ENCODE results near the gene ZHX3. TPM values are rescaled to one million over a fixed set of nuclear protein-coding genes. Genes with fewer than 3 reads are reported as not detected.

Gene ZHX3
- total RNA-seq, 1 donor from 2014 or later = 33.2 TPM

DNA sequence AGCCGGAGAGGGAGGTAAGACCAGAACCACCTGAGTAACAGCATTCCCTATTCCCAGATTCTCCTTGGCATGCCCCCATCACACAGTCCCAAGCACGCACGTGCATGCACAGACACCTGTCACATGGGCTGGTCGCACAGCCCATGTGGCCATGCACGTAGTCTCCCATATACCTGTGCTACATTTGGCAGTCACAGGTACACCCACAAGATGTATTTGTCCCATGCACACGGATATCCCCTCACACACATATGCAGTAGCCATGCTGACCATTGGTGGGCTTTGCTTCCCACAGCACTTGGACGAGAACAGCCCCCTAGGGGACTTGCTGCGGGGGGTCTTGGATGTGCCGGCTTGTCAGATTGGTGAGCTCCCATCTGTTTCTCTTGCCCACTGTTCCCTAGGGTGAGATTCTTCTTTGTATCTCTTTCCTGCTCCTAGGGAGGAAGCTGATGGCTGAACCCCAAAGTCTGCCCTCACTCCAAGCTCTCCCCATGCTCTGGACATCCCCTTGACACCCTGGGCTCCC is 148.3 kb downstream of the ZHX3 start:
- peak; percentile 58 for DNase-seq (ENCODE audit: low spot score)
- intact Hi-C loops (cut with DNase I) = no loop called here

DNA sequence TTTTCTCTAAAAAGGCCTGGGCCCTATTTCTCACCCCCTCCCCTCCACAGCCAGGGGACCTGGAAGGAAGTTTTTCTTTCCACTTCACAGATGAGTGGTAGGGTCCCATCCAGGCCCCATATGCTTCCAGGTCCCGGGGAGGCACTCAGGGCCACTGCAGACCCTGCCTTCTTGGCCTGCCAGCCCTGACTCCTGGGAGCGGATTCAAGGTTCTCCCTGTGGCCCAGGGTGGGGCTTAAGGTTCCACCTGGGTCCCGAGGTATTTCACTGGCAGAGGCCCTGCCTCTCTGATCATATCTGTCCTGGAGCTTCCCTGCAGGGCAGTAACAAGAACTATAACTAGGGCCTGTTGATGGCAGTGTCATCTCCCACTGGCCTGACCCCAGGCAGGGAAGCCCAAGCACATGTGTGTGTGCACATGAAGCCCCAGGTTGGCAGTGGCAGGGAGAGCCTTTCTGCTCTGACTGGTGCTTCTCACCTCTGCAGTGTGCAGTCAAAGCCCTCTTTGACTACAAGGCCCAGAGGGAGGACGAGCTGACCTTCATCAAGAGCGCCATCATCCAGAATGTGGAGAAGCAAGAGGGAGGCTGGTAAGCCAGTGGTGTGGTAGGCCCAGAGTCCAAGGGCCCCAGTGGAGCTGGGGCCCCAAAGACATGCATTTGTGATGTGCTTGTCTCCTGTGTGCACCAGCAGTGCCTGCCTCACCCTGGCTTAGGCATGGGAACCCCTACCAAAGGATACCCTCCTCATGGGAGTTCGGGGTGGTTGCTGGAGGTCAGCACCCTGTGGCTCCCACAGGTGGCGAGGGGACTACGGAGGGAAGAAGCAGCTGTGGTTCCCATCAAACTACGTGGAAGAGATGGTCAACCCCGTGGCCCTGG is 149.0 kb downstream of the ZHX3 start:
- peak; percentile 58 for DNase-seq (ENCODE audit: low spot score)
- intact Hi-C loops (cut with DNase I) = no loop called here

DNA sequence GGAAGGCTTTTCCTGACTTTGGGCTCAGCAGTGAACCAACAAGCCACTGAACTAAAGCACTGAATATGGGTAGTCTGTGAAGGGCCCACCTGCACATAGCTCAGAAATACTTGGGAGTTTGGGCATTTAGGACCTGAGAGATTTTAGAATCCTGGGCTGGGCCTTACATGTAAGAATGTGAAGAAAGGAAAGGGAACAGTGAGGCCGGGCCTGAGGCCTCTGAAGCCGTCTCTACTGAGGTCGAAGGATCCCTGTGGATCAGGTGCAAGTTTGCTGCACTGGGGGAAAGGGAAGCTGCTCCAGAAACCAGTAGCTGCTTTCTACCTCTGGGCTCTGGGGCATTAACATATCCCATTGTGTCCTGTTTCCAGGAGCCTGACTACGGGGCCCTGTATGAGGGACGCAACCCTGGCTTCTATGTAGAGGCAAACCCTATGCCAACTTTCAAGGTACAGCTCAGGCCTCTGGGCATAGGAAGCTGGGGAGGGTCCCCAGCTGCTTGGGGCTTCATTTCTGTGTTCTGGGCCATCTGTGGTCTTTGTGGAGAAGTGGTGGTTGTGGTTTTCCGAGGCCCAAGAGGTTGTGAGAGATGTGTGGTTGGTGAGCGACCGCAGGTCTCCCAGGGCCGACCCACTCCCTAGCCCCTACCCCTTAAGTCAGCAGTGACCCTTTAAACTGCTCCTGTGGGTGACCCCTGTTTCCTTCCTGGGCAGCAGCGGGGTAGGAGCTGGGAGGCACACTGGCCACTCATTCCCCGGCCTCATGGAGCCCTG is 149.9 kb downstream of the ZHX3 start:
- peak; percentile 73 for DNase-seq (ENCODE audit: low spot score)
- intact Hi-C loops (cut with DNase I) = no loop called here

DNA sequence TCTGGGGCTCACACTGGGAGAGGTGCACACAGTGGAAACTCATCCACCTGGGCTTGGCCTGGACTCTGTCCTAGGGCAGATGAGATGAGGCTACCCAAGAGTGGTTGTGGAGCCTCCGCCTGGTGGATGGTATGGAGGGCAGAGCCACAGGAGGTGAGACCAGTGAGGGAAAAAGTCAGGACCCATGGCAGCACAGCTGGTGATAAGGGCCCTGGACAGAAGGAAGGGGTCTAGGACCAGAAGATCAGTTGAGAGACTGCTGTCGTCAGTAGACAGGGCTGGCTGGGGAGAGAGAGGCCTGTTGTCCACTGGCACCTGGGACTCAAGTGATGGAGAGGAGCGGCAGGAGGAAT is 150.4 kb downstream of the ZHX3 start:
- DNase-seq (ENCODE audit: low spot score) = peak; percentile 12
- intact Hi-C loops (cut with DNase I) = no loop called here

DNA sequence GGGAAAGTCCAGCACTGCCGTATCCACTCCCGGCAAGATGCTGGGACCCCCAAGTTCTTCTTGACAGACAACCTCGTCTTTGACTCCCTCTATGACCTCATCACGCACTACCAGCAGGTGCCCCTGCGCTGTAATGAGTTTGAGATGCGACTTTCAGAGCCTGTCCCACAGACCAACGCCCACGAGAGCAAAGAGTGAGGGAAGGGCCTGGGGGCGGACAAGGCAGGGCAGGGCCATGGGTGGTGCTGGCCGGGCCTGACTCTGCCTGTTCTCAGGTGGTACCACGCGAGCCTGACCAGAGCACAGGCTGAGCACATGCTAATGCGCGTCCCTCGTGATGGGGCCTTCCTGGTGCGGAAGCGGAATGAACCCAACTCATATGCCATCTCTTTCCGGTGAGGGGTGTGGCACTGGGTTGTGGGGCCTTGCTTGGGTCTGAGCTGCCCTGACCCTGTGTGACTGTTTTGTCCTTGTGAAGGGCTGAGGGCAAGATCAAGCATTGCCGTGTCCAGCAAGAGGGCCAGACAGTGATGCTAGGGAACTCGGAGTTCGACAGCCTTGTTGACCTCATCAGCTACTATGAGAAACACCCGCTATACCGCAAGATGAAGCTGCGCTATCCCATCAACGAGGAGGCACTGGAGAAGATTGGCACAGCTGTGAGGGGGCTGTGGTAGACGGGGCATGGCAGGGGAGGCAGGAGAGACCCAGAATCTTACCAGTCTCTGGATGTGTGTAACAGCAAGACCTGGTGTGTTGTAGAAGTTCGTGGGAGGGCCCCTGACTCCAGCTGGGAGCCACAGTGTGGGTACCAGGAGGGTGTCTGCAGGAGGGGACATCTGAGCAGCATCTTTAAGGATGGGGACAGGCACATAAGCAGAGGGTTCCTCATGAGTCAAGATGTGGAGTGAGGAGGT is 151.1 kb downstream of the ZHX3 start:
- peak; percentile 62 for DNase-seq (ENCODE audit: low spot score)
- intact Hi-C loops (cut with DNase I) = no loop called here

DNA sequence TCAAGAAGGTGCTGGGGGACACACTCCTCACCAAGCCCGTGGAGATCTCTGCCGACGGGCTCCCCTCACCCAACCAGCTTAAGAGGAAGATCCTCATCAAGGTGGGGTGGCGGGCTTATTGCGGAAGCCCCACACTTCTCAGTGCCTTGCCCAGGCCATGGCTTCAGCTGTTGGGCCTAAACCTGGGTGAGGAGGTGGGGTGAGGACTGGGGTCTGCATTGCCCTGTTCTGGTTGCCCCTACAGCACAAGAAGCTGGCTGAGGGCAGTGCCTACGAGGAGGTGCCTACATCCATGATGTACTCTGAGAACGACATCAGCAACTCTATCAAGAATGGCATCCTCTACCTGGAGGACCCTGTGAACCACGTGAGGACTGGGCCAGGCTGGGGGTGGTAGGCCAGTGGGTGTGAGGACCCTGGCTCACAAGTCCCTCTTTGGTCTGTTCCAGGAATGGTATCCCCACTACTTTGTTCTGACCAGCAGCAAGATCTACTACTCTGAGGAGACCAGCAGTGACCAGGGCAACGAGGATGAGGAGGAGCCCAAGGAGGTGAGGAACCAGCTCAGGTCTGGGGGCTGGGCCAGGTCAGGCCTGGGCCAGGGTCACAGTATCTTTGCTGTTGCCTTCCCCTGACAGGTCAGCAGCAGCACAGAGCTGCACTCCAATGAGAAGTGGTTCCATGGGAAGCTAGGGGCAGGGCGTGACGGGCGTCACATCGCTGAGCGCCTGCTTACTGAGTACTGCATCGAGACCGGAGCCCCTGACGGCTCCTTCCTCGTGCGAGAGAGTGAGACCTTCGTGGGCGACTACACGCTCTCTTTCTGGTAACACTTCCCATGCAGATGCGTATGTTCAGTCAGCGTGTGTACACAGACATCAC is 152.3 kb downstream of the ZHX3 start:
- DNase-seq (ENCODE audit: low spot score) = no peak
- intact Hi-C loops (cut with DNase I) = no loop called here

DNA sequence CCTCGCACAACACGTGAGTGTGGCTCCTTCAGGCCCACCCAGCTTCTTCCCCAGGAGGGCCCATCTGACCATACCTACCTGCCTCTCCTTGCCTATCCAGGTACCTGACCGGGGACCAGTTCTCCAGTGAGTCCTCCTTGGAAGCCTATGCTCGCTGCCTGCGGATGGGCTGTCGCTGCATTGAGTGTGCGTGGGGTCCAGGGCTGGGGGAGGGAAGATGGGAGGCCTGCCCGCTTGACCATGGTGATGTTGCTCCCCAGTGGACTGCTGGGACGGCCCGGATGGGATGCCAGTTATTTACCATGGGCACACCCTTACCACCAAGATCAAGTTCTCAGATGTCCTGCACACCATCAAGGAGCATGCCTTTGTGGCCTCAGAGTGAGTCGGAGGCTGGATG is 153.7 kb downstream of the ZHX3 start:
- intact Hi-C loops (cut with DNase I) = no loop called here

DNA sequence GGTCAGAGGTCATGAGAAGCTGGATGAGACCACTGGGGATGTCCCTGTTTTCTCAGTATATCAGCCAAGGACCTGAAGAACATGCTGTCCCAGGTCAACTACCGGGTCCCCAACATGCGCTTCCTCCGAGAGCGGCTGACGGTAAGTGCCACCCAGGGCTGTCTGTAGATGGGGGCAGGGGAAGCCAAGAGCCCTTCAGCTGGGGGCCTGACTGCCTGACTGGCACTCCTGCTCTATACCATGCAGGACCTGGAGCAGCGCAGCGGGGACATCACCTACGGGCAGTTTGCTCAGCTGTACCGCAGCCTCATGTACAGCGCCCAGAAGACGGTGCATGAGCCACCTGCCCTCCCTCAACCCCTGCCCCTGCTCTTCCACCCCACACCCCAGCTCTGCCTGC is 155.1 kb downstream of the ZHX3 start:
- intact Hi-C loops (cut with DNase I) = no loop called here
- no peak for DNase-seq (ENCODE audit: low spot score)

More for the DNA sequence above, 153.7 kb downstream of the ZHX3 start:
- no peak for DNase-seq (ENCODE audit: low spot score)

DNA sequence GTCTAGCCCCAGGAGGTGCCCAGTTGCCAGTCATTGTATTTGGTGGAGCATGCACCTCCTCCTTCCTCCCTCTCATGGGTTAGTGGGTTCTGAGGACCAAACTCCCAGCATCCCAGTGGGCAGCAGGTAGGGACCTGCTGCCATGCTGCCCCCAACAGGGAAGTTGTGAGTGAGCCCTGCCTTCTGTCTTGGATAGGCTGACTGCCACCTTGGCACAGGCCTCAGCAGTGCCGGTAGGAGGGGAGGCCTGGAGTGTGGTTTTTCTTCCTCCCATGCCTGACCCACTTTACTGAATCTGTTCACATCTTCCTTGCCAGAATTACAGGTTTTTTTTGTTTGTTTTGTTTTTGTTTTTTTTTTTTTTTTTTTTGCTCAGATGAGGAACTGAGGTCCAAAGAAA is 155.6 kb downstream of the ZHX3 start:
- DNase-seq (ENCODE audit: low spot score) = no peak

DNA sequence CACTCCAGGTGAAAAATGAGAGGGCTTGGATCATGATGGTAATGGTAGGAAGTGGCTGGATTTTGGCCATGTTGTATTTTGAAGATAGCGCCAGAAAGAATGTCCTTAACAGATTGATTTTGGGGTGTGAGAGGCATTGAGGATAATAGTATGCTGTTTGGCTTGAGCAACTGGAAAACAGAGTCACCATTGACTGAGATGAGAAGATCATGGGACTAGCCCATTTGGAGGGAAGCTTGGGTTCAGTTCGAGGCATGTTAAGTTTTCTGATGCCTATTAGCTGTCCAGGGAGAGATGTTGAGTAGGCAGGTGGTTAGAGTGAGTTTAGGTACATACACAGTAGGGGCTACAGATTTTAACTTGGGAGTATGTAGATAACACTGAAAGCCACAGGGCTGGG is 156.8 kb downstream of the ZHX3 start:
- DNase-seq (ENCODE audit: low spot score) = no peak
- intact Hi-C loops (cut with DNase I) = no loop called here

More for the DNA sequence above, 155.6 kb downstream of the ZHX3 start:
- intact Hi-C loops (cut with DNase I) = no loop called here

DNA sequence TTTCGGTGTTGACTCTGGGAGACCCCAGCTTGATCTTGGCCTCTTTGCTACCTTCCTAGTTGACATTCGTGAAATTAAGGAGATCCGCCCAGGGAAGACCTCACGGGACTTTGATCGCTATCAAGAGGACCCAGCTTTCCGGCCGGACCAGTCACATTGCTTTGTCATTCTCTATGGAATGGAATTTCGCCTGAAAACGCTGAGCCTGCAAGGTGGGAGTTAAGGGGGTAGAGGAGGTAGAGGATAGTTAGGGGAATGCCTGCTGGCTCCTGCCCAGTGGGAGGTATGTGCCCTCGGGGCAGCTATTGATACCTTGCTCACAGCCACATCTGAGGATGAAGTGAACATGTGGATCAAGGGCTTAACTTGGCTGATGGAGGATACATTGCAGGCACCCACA is 158.0 kb downstream of the ZHX3 start:
- DNase-seq (ENCODE audit: low spot score) = no peak
- intact Hi-C loops (cut with DNase I) = no loop called here

DNA sequence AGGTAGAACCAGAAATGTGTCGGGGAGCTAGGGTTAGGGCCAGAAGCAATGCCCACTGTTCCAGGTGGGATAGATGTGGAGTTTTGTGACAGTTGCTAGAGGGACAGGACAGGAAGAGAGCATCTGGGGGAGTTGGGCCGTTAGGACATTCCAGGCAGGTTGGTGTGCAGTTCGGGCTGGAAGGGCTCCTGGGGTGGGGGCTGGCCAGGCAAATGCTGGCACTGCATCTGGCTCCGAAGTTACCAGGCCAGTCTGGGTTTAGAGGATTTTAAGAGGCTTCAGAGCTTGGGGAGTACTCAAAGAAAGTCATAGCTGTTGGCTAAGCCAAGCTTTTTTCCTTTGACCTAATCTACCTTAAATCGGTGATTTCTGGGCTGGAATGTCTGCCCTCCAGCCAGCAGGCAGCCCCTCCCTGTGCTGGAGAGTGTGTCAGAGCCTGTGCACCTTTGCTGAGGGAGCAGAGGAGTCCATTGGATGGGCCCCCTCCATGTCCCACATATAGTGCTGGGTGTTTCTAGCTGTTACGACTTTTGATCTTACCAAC is 159.4 kb downstream of the ZHX3 start:
- intact Hi-C loops (cut with DNase I) = no loop called here
- DNase-seq (ENCODE audit: low spot score) = no peak

DNA sequence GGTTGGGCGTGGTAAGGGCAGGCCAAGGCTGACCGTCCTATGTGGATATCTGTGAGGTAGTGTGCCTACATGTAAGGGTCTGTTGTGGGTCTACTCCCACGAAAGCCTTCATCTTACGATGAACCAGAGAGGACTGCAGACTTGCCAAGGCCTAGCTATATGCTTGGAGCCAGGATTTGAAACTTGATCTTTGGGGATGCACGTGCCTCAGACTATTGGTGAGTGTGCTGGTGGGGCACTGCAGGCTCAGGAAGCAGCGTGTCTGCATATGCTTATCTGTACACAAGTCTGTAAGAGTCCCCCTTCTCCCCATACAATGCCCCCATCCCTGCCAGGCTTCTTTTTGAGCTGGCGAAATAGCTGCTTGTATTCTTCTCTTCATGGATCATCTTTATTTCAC is 162.3 kb downstream of the ZHX3 start:
- intact Hi-C loops (cut with DNase I) = no loop called here
- DNase-seq (ENCODE audit: low spot score) = no peak

DNA sequence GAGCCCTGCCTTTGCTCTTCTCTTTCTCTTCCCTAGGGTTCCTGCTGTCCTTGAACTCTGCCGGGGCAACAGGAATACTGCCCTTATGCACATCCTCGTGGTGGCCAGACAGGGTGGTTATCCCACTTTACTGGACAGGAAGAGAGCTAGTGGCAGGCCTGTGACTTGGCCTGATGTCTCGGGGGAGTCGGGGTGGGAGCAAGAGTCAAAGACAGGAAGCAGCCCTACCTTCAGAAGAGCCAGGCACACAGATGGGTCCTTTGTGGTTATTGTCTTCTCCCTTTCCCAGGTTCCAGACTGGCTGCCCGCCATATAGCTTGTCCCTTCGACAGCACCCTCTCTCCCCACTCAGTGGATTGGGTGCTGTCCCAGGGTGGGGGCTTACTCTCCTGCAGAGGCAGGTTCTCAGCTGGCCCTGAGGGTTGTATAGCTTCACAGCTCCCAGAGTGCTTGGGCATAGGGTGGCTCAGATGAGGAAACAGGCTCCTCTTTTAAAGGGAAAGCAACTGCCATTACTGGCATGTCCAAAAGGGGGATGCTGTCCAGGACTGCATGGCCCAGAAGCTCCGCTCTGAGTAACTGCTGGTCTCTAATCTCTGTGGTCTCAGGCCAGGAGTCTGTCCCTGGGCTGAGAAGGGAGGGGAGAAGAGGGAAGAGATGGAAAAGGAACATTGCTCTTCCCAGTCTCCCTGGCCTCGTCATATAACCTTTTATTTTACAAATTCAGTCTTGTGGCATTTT is 162.9 kb downstream of the ZHX3 start:
- intact Hi-C loops (cut with DNase I) = no loop called here
- DNase-seq (ENCODE audit: low spot score) = no peak

DNA sequence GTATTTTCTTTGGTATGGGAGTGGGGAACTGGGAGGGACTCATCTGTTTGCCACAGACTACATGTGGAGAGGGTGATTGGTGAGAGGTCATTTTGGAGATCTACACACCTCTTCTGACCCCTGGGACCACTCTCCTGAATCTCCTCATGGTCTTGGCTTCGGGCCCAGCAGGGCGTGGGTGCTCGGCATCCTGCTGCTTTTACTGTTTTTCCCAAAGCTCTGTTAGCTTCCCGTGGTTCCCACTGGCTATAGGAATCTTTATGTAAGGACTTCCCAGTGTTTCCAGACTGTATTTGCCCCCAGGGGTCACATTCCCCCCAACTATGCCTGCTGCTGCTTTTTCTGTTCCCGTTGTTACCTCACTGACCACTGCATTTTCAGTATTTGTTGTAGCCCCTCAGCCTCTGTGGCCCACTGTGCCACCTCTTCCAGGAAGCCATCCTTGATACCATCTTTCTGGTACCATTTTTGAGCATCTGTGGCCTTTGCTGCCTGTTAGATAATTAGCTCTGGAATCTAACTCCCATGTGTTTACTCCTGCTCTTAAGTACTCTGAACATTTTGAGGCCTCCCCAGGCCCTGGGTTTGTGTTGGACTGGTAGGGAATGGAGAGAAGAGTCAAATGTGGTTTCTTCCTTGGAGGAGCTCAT is 165.3 kb downstream of the ZHX3 start:
- intact Hi-C loops (cut with DNase I) = no loop called here
- DNase-seq (ENCODE audit: low spot score) = no peak

DNA sequence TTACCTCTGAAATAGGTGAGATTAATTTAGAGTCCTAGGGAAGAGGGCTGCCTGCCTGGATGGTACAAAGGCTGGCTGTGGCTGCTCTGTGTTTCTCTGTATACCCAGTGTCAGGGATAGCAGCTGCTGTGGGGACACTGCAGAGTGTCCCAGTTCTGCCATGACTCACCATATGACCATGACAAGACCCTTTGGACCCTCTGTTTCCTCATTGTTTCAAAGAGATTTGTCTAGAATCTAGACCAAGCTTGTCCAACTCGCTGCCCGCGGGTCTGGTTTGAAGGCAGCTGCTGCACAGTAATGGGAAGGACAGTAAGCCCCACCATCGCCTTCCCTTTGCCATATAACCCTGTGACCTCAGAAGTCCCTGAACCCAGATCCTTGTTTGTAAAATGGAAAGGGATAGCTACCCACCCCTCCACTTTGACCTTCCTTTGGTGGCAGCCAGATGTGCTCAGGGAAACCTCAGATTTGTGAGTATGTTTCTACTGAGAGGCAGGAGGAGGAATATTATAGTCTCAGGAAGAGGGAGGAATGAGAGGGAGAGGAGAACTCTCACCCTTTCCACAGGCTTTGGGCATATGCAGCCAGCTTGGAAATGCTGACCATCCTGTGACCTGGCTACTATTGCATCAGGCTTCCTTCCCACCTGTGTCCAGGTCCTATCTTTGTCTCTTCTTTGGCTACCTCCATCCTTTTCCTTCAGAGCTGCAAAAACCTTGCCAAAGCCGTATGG is 166.2 kb downstream of the ZHX3 start:
- no peak for DNase-seq (ENCODE audit: low spot score)
- intact Hi-C loops (cut with DNase I) = no loop called here

DNA sequence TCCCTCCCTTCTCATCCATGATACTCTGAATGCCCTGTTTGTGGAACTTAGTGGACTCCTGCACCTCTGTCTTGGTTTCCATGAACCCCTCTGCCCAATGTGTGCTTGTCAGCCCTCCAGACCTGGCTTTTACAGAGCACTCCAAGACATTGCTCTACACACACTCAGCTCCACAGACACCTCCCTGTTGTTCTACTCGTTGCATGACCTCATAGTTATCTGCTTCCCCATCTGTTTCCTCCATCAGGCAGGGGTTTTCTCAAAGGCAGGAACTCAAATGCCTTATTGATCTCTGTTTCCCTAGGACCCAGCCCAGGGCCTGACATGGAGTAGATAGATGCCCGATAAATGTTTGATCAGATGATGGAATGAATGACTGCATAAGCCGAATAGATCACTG is 166.9 kb downstream of the ZHX3 start:
- intact Hi-C loops (cut with DNase I) = no loop called here
- DNase-seq (ENCODE audit: low spot score) = no peak

Data from cardiac septum (tissue), 1 donor.